ENCODE data around the gene ODAPH.

The ODAPH gene

GRCh38 chr4:75512386-75513211 lies 43.3 kb upstream of the ODAPH start:
- peak overlapping the region; percentile 95 for H3K4me2 ChIP-seq (ENCODE audit: insufficient read depth, low read length)
- DNase-seq, result no peak
- H3K36me3 ChIP-seq (ENCODE audit: insufficient read depth, low read length), result peaks cover 19% of the 10 kb centered on the region
- H4K20me1 ChIP-seq (ENCODE audit: insufficient read depth, low read length), result no peaks in the 10 kb centered on the region
- H3K27me3 ChIP-seq (ENCODE audit: insufficient read depth, low read length, poor library complexity), result no peaks in the 10 kb centered on the region
- H2AFZ ChIP-seq (ENCODE audit: low read depth, low read length), result no peak overlapping the region
- H3K9me3 ChIP-seq (ENCODE audit: insufficient read depth, low read length, severe bottlenecking), result no peaks in the 10 kb centered on the region
- H3K4me1 ChIP-seq (ENCODE audit: insufficient read depth, low read length), result peaks cover 61% of the 10 kb centered on the region
- no peak for TF ChIP-seq CTCF (IDR thresholded peaks at IDR 0.05; ENCODE audit: borderline replicate concordance, extremely low read depth, low read length, poor library complexity, severe bottlenecking)
- no peak for TF ChIP-seq EZH2 (IDR thresholded peaks at IDR 0.05; ENCODE audit: borderline replicate concordance, low read depth, low read length, severe bottlenecking)
- H3K4me3 ChIP-seq (ENCODE audit: low read depth in 1 of 2, low read length in 2 of 2), result peak overlapping the region in 1 of 2 experiments; percentile 95; a peak in 3 of 4 replicates
- H3K79me2 ChIP-seq (ENCODE audit: insufficient read depth, low read length), result peaks cover 77% of the 10 kb centered on the region
- H3K9ac ChIP-seq (ENCODE audit: low read depth, low read length), result peak overlapping the region; percentile 18
- peak overlapping the region; percentile 51 for H3K27ac ChIP-seq (ENCODE audit: low read length)
- no peak for ATAC-seq (ENCODE audit: insufficient read depth, low read depth)

- DNase-seq (peak; percentile 6), ATAC-seq (ENCODE audit: insufficient read depth, low read depth) (no peak)
- Histone ChIP-seq H3K27me3 (ENCODE audit: insufficient read depth, low read length, poor library complexity) (no peaks in the 10 kb centered on the region), H2AFZ (ENCODE audit: low read depth, low read length) (peak overlapping the region; percentile 80), H3K36me3 (ENCODE audit: insufficient read depth, low read length) (peaks cover 20% of the 10 kb centered on the region), H3K4me1 (ENCODE audit: insufficient read depth, low read length) (peaks cover 61% of the 10 kb centered on the region), H3K9me3 (ENCODE audit: insufficient read depth, low read length, severe bottlenecking) (no peaks in the 10 kb centered on the region), H3K4me3 (ENCODE audit: low read depth in 1 of 2, low read length in 2 of 2) (peak overlapping the region; percentile 91 to 95), H3K79me2 (ENCODE audit: insufficient read depth, low read length) (peaks cover 70% of the 10 kb centered on the region), H3K9ac (ENCODE audit: low read depth, low read length) (peak overlapping the region; percentile 74), H3K4me2 (ENCODE audit: insufficient read depth, low read length) (peak overlapping the region; percentile 95), H4K20me1 (ENCODE audit: insufficient read depth, low read length) (no peaks in the 10 kb centered on the region), H3K27ac (ENCODE audit: low read length) (peak overlapping the region; percentile 92)
- no peak for TF ChIP-seq CTCF (IDR thresholded peaks at IDR 0.05; ENCODE audit: borderline replicate concordance, extremely low read depth, low read length, poor library complexity, severe bottlenecking)
- TF ChIP-seq EZH2 (IDR thresholded peaks at IDR 0.05; ENCODE audit: borderline replicate concordance, low read depth, low read length, severe bottlenecking), result no peak
These were observed 42.2 kb upstream of the ODAPH start for GRCh38 chr4:75513526-75514130.

- no peaks in the 10 kb centered on the region for H3K9me3 ChIP-seq (ENCODE audit: insufficient read depth, low read length, severe bottlenecking)
- DNase-seq, result peak; percentile 94
- peak within 1 kb of the TSS; percentile 80 for H2AFZ ChIP-seq (ENCODE audit: low read depth, low read length)
- peak within 1 kb of the TSS; percentile 91 to 95 for H3K4me3 ChIP-seq (ENCODE audit: low read depth in 1 of 2, low read length in 2 of 2)
- no peak for TF ChIP-seq EZH2 (IDR thresholded peaks at IDR 0.05; ENCODE audit: borderline replicate concordance, low read depth, low read length, severe bottlenecking)
- no peak for TF ChIP-seq CTCF (IDR thresholded peaks at IDR 0.05; ENCODE audit: borderline replicate concordance, extremely low read depth, low read length, poor library complexity, severe bottlenecking)
- no peaks in the 10 kb centered on the region for H4K20me1 ChIP-seq (ENCODE audit: insufficient read depth, low read length)
- peak within 1 kb of the TSS; percentile 92 for H3K27ac ChIP-seq (ENCODE audit: low read length)
- peak within 1 kb of the TSS; percentile 74 for H3K9ac ChIP-seq (ENCODE audit: low read depth, low read length)
- H3K36me3 ChIP-seq (ENCODE audit: insufficient read depth, low read length), result peaks cover 23% of the 10 kb centered on the region
- H3K4me2 ChIP-seq (ENCODE audit: insufficient read depth, low read length), result peak within 1 kb of the TSS; percentile 95
- H3K27me3 ChIP-seq (ENCODE audit: insufficient read depth, low read length, poor library complexity), result no peaks in the 10 kb centered on the region
- peaks cover 64% of the 10 kb centered on the region for H3K79me2 ChIP-seq (ENCODE audit: insufficient read depth, low read length)
- peak; percentile 93 for ATAC-seq (ENCODE audit: insufficient read depth, low read depth)
- peaks cover 61% of the 10 kb centered on the region for H3K4me1 ChIP-seq (ENCODE audit: insufficient read depth, low read length)
These were observed 41.5 kb upstream of the ODAPH start, which contains the start of the genes RCHY1 and THAP6 for GRCh38 chr4:75514131-75514948. Gene RCHY1, minus strand, starts transcription at chr4:75514403. Its CDS starts 117 bp downstream, at chr4:75514286. Gene THAP6, plus strand, starts transcription at chr4:75514473. Its CDS starts 980 bp downstream, at chr4:75515453.

All from DND-41 (cell line).